Ovary (tissue), 9 donors: Measurements from ENCODE around the gene AGMO. TPM values are rescaled to one million over a fixed set of nuclear protein-coding genes. Genes with fewer than 3 reads are reported as not detected.

ENCODE experiments used
- DNase-seq, 5 donors: peaks; one replicate each; pipeline ENCODE4 v3.0.0-alpha.2; 2019 to 2020
- H3K27ac ChIP-seq, 2 donors: fragments of 200-600 bp; one replicate each; pipeline versions ENCODE4 v1.5.1 to v1.8.0; 2019 to 2022
- H3K27me3 ChIP-seq: fragments of 200-600 bp; one replicate; pipeline ENCODE4 v1.8.0; 2022
- H3K36me3 ChIP-seq: fragments of 200-600 bp; sonication (generic); one replicate; pipeline ENCODE4 v1.5.1; 2019
- H3K4me1 ChIP-seq: one replicate; pipeline ENCODE4 v1.8.1; 2013; ENCODE audit warnings: mild to moderate bottlenecking, moderate library complexity; ENCODE audit not compliant: insufficient read depth
- H3K4me3 ChIP-seq: fragments of 200-600 bp; sonication (generic); one replicate; pipeline ENCODE4 v1.5.1; 2017
- H3K9me3 ChIP-seq, 2 donors: fragments of 200-600 bp in 1 of 2; sonication (generic) in 1 of 2; one replicate each; pipeline versions ENCODE4 v1.5.1 to v1.8.1; 2013 to 2019; ENCODE audit warnings: mild to moderate bottlenecking in 1 of 2, moderate library complexity in 1 of 2
- EP300 ChIP-seq: sonication (generic); formaldehyde crosslinking; IDR thresholded peaks from one replicate; pipeline ENCODE4 v1.6.1; 2017; ENCODE audit warnings: antibody characterized with exemption
- POLR2A ChIP-seq: fragments of 450-650 bp; IDR thresholded peaks from one replicate; pipeline ENCODE4 v1.6.1; 2017; ENCODE audit warnings: antibody characterized with exemption, mild to moderate bottlenecking, moderate library complexity
- WGBS, 3 donors: extraction: QIAGEN DNeasy Blood & Tissue Kit in 1 of 3; methylation state at CpG; one replicate each; pipeline versions ENCODE4 v1.1.5 to v1.1.7; 2013 to 2017; 5-methylcytosine and 5-hydroxymethylcytosine counted together
- intact Hi-C, 4 donors: fragments of 100-400 bp; cut with DNase I; formaldehyde crosslinking; loops; one replicate each; pipeline versions ENCODE4 v1.11.0 to v1.15.1; 2022 to 2023
- polyA plus RNA-seq, 2 donors: library from polyadenylated mRNA; stranded (reverse); fragments of 200-250 nt in 1 of 2; fragments of 350-450 nt in 1 of 2; fragmentation: Illumina TruSeq in 1 of 2; extraction: RNeasy Lipid Tissue Mini Kit (QIAGEN cat#74804) in 1 of 2; gene quantifications; one replicate each; pipeline ENCODE4 v1.2.3, GENCODE V29; 2013 to 2014
- total RNA-seq, 7 donors: library from RNA; depleted of rRNA in 2 of 7; stranded (reverse); fragments of >200 nt in 2 of 7; fragmentation: NEBNext Ultra II Directional in 3 of 7; extraction: Animal tissue kit (Norgen Biotek cat#: 25700) in 3 of 7; gene quantifications; one replicate each; pipeline versions ENCODE4 v1.1.0 to v1.2.4, GENCODE V29; 2016 to 2023
- TF ChIP-seq, protein P1 (sequence below), 3 donors: fragments of 450-650 bp in 2 of 3; fragments of 200-600 bp in 1 of 3; IDR thresholded peaks; one replicate each; pipeline versions ENCODE4 v1.5.1 to v1.8.0; 2016 to 2022; ENCODE audit warnings: antibody characterized with exemption in 3 of 3, mild to moderate bottlenecking in 1 of 3
- donor health status: DM: no; HTN: no; CAD: no; lungs with moderate emphysema.
- donor health status: DM: no; HTN: no; CAD: no.
- donor health status: Bipolar disorder and iron deficiency.
- donor health status: DM: yes; HTN: yes; CAD: no.
- donor health status: DM: no; HTN: no; CAD: no.
- donor health status: DM: yes; HTN: yes; CAD: no.

Gene AGMO
- total and polyA plus RNA-seq, 9 donors: 0.15 to 0.44 (median 0.33) TPM; not detected in 4

- 65 to 78% (median 77%) methylated on average over 2 of the region's 2 CpGs for WGBS, 3 donors
These were observed 162.4 kb downstream of the AGMO start for GRCh38 chr7:15399441-15399840.

GRCh38 chr7:15397922-15398760 is 163.7 kb downstream of the AGMO start:
- 67 to 80% (median 80%) methylated on average over 9 of the region's 9 CpGs for WGBS, 3 donors
- no peaks in the 10 kb centered on the region for H3K36me3 ChIP-seq
- H3K9me3 ChIP-seq: no peaks in the 10 kb centered on the region
- TF ChIP-seq, protein P1, sequence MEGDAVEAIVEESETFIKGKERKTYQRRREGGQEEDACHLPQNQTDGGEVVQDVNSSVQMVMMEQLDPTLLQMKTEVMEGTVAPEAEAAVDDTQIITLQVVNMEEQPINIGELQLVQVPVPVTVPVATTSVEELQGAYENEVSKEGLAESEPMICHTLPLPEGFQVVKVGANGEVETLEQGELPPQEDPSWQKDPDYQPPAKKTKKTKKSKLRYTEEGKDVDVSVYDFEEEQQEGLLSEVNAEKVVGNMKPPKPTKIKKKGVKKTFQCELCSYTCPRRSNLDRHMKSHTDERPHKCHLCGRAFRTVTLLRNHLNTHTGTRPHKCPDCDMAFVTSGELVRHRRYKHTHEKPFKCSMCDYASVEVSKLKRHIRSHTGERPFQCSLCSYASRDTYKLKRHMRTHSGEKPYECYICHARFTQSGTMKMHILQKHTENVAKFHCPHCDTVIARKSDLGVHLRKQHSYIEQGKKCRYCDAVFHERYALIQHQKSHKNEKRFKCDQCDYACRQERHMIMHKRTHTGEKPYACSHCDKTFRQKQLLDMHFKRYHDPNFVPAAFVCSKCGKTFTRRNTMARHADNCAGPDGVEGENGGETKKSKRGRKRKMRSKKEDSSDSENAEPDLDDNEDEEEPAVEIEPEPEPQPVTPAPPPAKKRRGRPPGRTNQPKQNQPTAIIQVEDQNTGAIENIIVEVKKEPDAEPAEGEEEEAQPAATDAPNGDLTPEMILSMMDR (IDR thresholded peaks at IDR 0.05): no peak
- TF ChIP-seq POLR2A (no peak), EP300 (no peak)
- H3K27me3 ChIP-seq: no peaks in the 10 kb centered on the region
- no peak overlapping the region for H3K4me3 ChIP-seq
- H3K4me1 ChIP-seq: no peaks in the 10 kb centered on the region
- DNase-seq: no peak
- intact Hi-C loops: no loop called here
- H3K27ac ChIP-seq: no peak overlapping the region

More at GRCh38 chr7:15399441-15399840, 162.4 kb downstream of the AGMO start:
- Histone ChIP-seq H3K27me3 (no peaks in the 10 kb centered on the region), H3K4me1 (no peaks in the 10 kb centered on the region), H3K27ac (no peak overlapping the region), H3K9me3 (no peaks in the 10 kb centered on the region), H3K36me3 (no peaks in the 10 kb centered on the region), H3K4me3 (no peak overlapping the region)
- DNase-seq: no peak
- TF ChIP-seq, protein P1 (IDR thresholded peaks at IDR 0.05): no peak
- TF ChIP-seq POLR2A (no peak), EP300 (no peak)
- intact Hi-C loops: no loop called here

GRCh38 chr7:15397159-15397550 is 164.7 kb downstream of the AGMO start:
- intact Hi-C loops: no loop called here
- no peaks in the 10 kb centered on the region for H3K27me3 ChIP-seq
- TF ChIP-seq EP300: no peak
- TF ChIP-seq, protein P1 (IDR thresholded peaks at IDR 0.05): no peak
- TF ChIP-seq POLR2A: no peak
- no peak for DNase-seq
- H3K36me3 ChIP-seq: no peaks in the 10 kb centered on the region
- WGBS, 3 donors: 96 to 98% (median 97%) methylated on average over 43 of the region's 43 CpGs
- H3K27ac ChIP-seq: no peak overlapping the region
- H3K9me3 ChIP-seq: no peaks in the 10 kb centered on the region
- H3K4me1 ChIP-seq: no peaks in the 10 kb centered on the region
- H3K4me3 ChIP-seq: no peak overlapping the region

DNA sequence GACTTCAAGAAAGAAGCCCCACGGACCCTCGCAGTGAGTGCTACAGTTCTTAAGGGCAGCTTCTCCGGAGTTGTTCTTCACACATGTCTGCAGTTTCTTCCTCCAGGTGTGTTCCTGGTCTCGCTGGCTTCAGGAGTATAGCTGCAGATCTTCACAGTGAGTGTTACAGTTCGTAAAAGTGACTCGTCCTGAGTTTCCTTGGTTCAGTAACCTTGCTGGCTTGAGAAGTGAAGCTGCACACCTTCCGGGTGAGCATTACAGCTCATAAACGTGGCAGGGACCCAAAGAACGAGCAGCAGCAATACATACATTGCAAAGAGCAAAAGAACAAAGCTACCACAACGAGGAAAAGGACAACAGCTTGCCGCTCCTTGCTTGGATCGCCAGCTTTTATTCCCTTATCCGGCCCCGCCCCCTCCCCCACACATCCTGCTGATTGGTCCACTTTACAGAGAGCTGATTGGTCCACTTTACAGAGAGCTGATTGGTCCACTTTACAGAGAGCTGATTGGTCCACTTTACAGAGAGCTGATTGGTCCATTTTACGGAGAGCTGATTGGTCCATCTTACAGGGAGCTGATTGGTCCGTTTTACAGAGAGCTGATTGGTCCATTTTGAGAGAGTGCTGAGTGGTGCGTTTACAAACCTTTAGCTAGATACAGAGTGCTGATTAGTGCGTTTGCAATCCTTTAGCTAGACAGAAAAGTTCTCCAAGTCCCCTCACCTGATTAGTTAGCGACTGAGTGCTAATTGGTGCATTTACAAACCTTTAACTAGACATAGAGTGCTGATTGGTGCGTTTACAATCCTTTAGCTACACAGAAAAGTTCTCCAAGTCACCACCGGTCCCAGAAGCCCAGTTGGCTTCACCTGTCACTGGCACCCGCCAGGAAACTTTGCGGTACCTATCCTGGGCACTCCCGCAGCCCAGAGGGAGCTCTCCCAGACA is 165.3 kb downstream of the AGMO start:
- WGBS, 3 donors: 87 to 94% (median 91%) methylated on average over 24 of the region's 24 CpGs
- Histone ChIP-seq H3K27ac (no peak overlapping the region), H3K4me3 (no peak overlapping the region), H3K27me3 (no peaks in the 10 kb centered on the region), H3K9me3 (no peaks in the 10 kb centered on the region), H3K36me3 (no peaks in the 10 kb centered on the region), H3K4me1 (no peaks in the 10 kb centered on the region)
- DNase-seq: no peak
- TF ChIP-seq POLR2A: no peak
- TF ChIP-seq EP300: no peak
- TF ChIP-seq, protein P1 (IDR thresholded peaks at IDR 0.05): no peak
- intact Hi-C loops: no loop called here
